ENCODE results near the gene SOHLH2. TPM values are rescaled to one million over a fixed set of nuclear protein-coding genes. Genes with fewer than 3 reads are reported as not detected.

The SOHLH2 gene
- total and polyA plus RNA-seq, 2 of the 4 experiments (the other 2 are of a cell fraction) = 0.17 to 0.18 TPM

DNA sequence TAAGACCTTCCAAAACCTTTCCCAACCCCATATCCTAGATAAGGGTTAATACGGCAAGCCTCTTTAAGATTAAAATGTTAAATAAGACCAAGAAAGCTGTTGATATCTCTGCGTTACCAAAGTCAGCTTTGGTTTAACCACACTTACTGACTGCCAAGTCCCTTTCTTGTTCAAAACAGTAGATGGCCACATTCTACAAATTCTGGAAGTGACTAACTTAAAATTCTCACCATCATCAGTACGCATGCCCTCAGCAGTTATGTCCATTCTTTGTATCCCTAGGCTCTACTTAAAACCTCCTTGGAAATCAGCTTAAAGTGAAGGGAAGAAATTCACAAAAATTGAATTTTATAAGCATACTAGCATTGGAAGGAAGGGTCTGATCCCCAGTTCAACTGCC lies 23.6 kb downstream of the SOHLH2 start:
- Histone ChIP-seq H4K20me1 (ENCODE audit: insufficient read depth, low read length) (no peaks in the 10 kb centered on the region), H2BK120ac (ENCODE audit: low read depth, low read length) (no peak overlapping the region), H3K27ac (ENCODE audit: insufficient read depth, low read length) (no peak overlapping the region), H3K4me2 (ENCODE audit: low read depth, low read length) (no peak overlapping the region), H2BK5ac (ENCODE audit: low read depth, low read length, poor library complexity, severe bottlenecking) (no peak overlapping the region), H3K27me3 (ENCODE audit: control insufficient read depth, insufficient read depth, low read length) (0 out of 2 replicates have a peak, but pooled peaks cover 3% of the 10 kb centered on the region), H3K4me3 (ENCODE audit: insufficient read depth, low read depth, low read length) (no peak overlapping the region), H4K8ac (ENCODE audit: low read depth in 2 of 2, low read length in 2 of 2) (no peak overlapping the region), H2AK5ac (ENCODE audit: low read depth, low read length) (no peak overlapping the region), H3K9me1 (ENCODE audit: insufficient read depth, low read length) (no peaks in the 10 kb centered on the region), H3K79me1 (ENCODE audit: low read depth in 1 of 2, low read length in 2 of 2) (no peaks in the 10 kb centered on the region), H2AFZ (replicated peaks; ENCODE audit: low read length, poor library complexity) (no peak overlapping the region), H3K23ac (ENCODE audit: low read depth, low read length) (no peak overlapping the region), H2BK20ac (ENCODE audit: low read depth, low read length) (no peak overlapping the region), H4K91ac (ENCODE audit: insufficient read depth, low read depth, low read length) (no peak overlapping the region), H4K5ac (ENCODE audit: low read depth, low read length) (no peak overlapping the region), H3K56ac (ENCODE audit: extremely low read depth, insufficient read depth, low read length) (no peak overlapping the region), H3K9me3 (ENCODE audit: control insufficient read depth, insufficient read depth, low read length) (no peaks in the 10 kb centered on the region), H3K18ac (ENCODE audit: low read depth, low read length) (no peak overlapping the region), H3K9ac (ENCODE audit: low read depth, low read length) (no peak overlapping the region), H3K36me3 (ENCODE audit: control insufficient read depth, insufficient read depth, low read length) (no peaks in the 10 kb centered on the region), H2AK9ac (replicated peaks; ENCODE audit: low read depth, low read length, poor library complexity) (no peak overlapping the region), H3K4ac (ENCODE audit: low read depth, low read length) (no peak overlapping the region), H3K14ac (replicated peaks; ENCODE audit: low read depth, low read length) (no peak overlapping the region), H2BK15ac (ENCODE audit: low read depth, low read length) (no peak overlapping the region), H3K4me1 (ENCODE audit: control insufficient read depth, insufficient read depth, low read length) (no peaks in the 10 kb centered on the region)
- DNase-seq (no peak), ATAC-seq (ENCODE audit: low read depth) (no peak)
- no peak for TF ChIP-seq BHLHE40 (IDR thresholded peaks at IDR 0.05; ENCODE audit: low read depth, low read length)
- no peak for TF ChIP-seq MXI1 (IDR thresholded peaks at IDR 0.05; ENCODE audit: borderline replicate concordance, low read depth, low read length)
- TF ChIP-seq RFX5 (IDR thresholded peaks at IDR 0.05; ENCODE audit: low read depth, low read length) = no peak
- no peak for TF ChIP-seq RCOR1 (IDR thresholded peaks at IDR 0.05; ENCODE audit: insufficient replicate concordance, low read length)
- no peak for TF ChIP-seq POLR2A (IDR thresholded peaks at IDR 0.05; ENCODE audit: low read depth, low read length)
- no peak for TF ChIP-seq MAFK (IDR thresholded peaks at IDR 0.05; ENCODE audit: low read depth, low read length)
- TF ChIP-seq, protein P1, sequence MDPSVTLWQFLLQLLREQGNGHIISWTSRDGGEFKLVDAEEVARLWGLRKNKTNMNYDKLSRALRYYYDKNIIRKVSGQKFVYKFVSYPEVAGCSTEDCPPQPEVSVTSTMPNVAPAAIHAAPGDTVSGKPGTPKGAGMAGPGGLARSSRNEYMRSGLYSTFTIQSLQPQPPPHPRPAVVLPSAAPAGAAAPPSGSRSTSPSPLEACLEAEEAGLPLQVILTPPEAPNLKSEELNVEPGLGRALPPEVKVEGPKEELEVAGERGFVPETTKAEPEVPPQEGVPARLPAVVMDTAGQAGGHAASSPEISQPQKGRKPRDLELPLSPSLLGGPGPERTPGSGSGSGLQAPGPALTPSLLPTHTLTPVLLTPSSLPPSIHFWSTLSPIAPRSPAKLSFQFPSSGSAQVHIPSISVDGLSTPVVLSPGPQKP (IDR thresholded peaks at IDR 0.05; ENCODE audit: borderline replicate concordance, low read depth, low read length) = no peak
- ChIA-PET CTCF (no interaction called here), POLR2A (ENCODE audit: unreplicated experiment) (no interaction called here)
- in situ Hi-C loops (cut with MboI; ENCODE audit: low sequenced_read_pairs) (no loop called here), intact Hi-C loops (cut with micrococcal nuclease) (no loop called here), dilution Hi-C loops (cut with HindIII; ENCODE audit: low sequenced_read_pairs, unreplicated experiment) (no loop called here)
- WGBS, 2 experiments (ENCODE audit: extremely low coverage in 2 of 2, insufficient read length in 1 of 2) = no CpG with 5 or more reads among the region's 3 CpGs
- BruUV-seq (replicated peaks) = no TSS peak
